ENCODE results near the gene NANS. TPM values are rescaled to one million over a fixed set of nuclear protein-coding genes. Genes with fewer than 3 reads are reported as not detected.
"Not testable (repeated sequence)": the region's sequence is repeated elsewhere in the genome, so short reads cannot be mapped to it uniquely, and the experiment has no call there.

NANS gene
- polyA plus RNA-seq, 1 donor: 40.3 TPM

DNA sequence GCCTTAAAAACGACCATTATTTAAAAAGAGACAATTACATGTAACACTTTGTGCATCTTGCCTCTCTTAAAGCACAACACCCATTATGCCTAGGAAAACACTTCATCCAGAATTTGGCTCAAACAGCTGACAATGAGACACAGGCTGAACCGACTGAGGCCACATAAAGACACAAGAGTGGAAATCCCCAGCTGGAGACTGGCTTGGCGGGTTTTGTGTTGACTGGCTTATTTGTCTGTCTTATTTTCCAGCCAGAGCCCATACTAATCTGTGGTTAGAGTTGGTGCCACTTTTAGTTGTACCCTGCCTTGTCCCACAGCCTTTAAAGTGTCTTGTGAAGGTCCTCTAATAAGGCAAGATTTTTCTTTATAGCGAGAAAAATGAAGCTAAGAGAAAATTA, 41.3 kb downstream of the NANS start:
- DNase-seq: no peak

DNA sequence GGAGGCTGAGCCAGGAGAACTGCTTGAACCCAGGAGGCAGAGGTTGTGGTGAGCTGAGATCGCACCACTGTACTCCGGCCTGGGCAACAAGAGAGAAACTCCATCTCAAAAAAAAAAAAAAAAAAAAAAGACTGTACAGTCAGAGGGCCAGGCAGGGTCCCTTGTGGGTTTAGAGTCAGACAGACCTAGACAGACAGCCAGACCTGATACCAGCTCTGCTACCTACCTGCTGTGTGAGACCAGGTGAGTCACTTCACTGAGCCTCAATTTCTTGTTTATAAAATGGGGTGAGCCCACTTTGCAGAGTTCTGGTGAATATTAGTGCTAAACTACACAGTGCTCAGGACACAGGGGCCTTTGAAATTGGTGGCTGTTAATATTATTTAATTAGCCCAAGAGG, 42.8 kb downstream of the NANS start:
- DNase-seq: no peak

DNA sequence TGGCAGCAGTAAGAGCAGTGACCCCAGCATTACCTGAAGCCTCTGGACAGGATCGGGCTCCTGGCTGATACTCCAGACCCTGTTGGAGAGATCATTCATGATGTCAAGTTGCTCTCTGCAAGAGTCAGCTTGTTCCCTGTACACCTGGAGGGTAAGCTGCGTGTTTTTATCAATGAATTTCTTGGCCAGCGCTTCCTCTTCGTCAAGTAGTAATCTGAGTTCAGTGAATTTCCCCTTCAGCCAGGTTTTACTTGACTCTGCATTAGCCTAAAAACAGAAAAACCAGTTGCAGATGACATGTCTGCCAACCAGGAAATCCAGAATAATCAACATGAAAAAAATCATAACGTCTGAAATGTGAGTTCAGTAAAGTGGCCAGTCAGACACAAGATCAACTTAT, 43.4 kb downstream of the NANS start:
- no peak for DNase-seq

DNA sequence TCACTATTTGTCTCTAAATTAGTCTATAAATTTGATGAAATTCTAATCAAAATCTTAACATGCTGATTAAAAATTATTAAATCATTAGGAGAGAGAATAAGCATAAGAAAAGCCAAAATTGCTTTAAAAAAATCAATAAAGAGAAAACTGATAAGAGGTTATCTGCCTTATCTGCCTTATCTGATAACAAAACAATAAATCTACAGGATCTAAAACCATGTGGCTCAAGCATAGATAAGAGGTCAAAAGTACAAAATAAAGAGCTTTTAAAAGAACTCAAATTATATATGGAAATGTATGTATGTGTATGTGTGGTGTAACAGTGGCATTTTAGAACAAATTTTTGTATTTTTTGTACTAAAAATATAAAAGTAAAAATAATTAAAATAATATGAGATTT, 43.9 kb downstream of the NANS start:
- DNase-seq: no peak

DNA sequence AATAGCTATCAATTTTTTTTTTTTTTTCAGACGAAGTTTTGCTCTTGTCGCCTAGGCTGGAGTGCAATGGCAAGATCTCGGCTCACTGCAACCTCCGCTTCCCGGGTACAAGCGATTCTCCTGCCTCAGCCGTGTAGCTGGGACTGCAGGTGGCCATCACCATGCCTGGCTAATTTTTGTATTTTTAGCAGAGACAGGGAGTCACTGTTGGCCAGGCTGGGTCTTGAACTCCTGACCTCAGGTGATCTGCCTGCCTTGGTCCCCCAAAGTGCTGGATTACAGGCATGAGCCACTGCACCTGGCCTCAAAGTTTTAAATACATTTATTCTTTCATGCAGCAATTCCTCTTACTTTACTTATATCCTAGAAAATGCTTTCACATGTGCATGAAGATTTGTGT, 44.9 kb downstream of the NANS start:
- DNase-seq: no peak

DNA sequence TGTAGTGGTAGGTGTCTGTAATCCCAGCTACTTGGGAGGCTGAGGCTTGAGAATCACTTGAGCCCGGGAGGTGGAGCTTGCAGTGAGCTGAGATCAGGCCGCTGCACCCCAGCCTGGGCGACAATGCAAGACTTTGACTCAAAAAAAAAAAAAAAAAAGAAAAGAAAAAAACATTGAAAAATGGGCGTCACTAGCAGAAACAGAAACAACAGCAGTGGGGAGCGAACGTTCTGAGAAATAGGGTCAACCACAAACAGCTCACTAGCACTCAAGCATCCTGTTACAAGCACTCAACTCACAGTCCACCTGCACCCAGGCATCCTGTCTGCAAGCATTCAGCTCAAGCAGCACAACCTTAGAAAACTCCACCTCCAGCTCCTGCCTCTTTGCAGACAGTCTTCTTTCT, 45.3 kb downstream of the NANS start:
- DNase-seq: no peak

DNA sequence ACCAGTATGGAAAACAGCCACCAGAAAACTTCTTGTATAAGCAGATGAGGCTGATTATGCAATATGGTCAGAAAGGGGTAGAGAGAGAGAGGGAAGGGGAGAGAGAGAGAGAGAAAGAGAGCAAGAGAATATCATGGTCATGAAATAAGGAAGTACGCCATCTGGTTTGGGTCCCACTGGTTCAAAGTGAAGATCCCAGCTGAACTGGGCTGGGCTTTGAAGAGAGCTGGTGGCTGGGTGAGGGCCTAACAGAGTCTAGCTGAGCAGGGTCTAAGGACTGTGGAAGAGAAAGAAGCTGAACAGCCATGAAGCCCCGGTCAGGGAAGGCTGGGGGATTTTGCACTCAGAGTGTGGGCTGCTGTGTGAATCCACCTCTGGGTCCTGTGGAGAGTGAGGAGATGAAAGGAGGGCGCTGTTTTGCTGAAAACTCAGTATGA, 47.9 kb downstream of the NANS start:
- no peak for DNase-seq

DNA sequence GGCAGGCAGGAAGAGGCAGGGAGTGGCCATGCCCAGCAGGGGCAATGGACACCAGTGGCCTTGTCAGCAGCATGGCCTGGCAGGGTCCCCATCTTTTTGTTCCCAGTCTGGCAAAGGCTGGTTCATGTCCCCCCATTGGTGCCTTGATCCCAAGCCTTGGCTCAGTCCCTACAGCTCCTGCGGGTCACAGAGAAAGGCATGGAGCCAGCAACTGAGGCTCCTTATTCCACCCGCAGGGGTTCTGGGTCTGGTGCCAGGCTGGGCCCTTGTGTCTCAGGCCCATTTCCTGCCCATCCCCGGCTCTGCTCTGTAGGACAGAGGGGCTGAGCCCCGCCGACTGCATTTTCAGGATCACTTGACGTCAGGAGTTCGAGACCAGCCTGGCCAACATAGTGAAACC, 48.5 kb downstream of the NANS start:
- DNase-seq: no peak

DNA sequence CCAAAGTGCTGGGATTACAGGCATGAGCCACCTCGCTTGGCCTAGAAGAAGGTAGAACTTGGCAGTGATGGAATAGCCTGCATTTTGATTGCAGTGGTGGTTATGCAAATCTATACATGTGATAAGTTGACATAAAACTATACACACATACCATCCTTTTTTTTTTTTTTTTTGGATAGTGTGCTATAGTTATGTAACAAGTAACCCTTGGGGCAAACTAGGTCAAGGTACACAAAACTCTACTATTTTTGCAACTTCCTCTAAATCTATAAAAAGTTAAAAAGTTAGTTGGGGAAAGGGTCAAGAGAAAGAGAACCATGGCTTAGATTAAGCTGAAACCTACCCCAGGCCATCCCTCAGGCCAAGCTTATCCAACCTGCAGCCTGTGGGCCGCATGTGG, 51.4 kb downstream of the NANS start:
- no peak for DNase-seq

DNA sequence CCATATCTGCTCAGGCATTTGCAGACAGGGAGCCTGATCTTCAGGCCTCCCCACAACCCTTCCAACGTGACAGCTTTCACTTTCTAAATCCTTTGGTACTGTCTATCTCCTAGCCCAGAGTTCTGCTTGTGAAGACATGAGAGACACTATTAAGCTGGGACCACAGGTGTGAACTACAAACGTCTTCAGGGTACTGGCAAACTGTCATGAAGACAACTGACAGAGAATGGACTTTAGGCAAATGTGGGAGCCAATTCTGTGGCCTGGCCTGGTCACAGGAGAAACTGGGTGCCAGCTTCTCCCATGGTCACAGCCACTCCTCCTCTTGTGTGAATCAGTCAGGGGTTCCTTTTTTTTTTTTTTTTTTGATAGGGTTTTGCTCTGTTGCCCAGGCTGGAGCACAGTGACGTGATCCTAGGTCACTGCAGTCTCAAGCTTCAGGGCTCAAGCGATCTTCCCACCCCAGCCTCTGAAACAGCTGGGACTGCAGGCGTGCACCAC, 52.0 kb downstream of the NANS start:
- DNase-seq: no peak

DNA sequence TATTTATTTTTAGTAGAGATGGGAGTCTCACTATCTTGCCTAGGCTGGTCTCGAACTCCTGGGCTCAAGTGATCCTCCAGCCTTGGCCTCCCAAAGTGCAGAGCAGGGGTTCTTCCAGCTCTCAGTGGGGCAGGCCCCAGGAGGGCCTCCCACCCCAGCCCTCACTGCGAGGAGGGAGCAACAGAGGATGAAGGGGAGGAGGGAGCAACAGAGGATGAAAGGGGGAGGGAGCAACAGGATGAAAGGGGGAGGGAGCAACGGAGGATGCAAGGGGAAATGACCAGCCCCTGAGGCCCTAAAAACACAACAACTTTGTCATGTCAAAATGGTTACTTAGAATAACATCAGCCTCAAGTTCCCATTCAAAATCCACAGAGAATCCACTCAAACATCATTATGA, 52.5 kb downstream of the NANS start:
- DNase-seq: no peak

DNA sequence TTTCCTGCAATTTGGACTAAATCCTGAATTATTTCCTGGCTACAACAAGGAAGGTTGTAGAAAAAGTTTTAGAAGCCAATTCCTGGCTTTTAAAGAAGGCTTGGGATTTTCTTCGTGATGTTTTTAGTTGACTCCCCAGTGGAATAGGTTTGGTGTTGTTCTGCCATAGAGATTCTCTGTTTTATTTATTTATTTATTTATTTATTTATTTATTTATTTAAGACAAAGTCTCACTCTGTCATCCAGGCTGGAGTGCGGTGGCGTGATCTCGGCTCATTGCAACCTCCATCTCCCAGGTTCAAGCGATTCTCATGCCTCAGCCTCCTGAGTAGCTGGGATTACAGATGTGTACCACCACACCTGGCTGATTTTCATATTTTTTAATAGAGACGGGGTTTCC, 60.6 kb downstream of the NANS start:
- DNase-seq: not testable (repeated sequence)

DNA sequence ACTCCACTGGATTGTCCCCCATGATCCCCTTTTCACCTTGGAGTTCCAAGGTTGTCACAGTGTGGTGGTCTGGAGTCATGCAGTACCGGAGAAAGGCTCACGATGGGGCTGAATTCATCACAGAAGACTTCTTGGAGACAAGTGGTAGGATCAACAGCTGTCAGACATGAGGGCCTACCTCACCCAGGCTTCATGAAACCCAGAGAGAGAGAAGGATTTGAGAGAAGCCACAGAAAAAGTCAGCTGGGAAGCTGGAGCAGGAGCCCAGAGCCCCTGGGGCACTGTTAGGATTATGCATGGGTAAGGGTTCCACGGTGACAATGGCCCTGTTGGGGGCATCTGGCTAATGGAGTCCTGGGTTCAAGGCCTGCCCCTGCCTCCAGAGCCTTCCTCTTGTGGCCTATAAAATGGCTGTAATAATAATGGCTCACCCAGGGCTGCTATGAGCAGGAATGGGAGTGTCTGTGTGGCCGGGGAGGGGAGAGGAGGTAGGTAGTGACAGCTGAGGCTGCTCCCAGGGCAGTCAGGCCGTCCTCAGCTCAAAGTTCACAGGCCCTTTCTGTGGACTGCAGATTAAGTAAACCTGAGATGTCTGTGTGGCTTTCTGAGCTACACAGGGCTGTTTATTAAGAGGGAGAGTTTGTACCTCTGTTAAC, 61.6 kb downstream of the NANS start:
- no peak for DNase-seq

DNA sequence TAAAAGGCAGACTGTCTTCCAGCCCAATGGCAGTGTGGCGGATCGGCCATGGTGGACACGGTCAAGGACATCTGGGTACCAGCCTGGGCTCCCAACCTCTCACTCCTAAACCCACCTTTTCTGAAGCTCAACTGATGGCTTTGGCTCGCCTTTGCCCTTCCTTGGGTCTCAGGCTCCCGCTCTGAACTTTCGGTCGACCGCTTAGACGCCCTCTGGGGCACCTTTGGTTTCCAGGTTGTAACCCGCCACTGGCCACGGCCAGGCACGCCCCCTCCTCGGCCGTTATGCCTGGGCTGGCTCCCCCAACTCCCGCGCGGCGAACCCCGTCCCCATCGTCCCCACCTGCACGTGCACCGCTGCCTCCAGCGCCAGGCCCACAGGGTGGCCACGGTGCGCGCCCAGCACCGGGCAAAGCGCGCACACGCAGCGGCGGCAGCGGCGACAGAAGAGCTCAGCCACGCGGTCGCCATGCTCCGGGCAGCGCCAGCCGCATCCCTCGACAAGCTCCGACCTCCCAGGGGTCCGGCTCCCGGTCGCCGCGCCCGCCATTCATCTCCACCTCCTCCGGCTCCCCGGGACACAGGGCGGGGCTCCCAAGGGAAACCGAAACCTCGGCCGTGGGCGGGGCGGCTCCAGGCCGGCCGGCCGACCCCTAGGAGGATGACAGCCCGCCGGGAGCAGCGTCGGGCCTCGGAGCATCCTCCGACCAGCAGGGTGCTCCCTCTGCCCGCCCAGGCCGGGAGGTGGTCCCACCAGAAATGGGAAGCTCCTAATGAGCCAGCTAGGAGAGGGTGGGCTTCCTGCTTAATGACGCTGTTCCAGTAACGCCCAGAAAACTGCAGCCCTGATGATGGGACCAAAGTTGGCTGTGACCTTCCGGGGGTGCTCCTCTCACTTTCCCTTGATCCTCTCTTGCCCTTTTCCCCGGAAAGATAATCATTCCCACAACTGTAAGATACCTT, 62.4 kb downstream of the NANS start, which contains the start of gene TRIM14:
Gene TRIM14 (minus strand): TSS at position 583 of the 962 bp plus-strand sequence. CDS start 34 bp downstream, at position 549.
- peak; percentile 41 for DNase-seq

DNA sequence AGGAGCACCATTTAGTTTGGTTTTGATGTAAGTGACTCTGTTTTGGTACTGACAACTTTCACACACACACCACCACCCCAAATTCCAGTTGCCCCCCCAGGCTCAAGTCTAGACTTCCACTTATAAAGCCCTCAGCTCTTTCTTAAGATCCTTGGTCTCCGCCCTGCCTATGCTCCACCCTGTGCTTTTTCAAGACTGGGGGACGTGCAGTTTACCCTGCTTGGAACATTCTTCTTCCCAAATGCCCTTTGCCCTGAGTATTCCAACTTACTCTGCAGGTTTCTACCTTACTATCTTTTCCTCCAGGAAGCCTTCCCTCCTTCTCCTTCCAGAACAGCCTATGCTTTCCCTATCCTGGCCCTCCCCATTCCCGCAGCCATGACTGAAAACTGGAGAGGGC, 63.9 kb downstream of the NANS start:
- no peak for DNase-seq

DNA sequence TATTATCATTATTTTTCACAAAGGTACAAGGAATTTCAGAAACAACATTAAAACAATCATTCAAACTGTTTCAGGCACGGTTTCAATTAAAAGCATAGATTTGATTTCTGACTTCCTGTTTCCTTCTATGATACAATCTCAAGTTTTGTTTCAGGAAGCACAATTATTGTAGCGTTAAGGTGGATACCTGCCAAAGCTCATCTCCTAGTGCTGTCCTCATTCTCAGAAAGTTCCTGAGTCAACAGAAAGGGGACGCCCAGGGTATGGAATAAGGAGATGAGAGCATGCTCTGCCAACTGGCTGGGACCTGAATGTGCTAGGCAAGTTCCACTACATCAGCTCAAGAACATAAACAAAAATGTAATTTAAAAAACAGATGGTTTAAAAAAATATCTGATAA, 64.5 kb downstream of the NANS start:
- DNase-seq: no peak

DNA sequence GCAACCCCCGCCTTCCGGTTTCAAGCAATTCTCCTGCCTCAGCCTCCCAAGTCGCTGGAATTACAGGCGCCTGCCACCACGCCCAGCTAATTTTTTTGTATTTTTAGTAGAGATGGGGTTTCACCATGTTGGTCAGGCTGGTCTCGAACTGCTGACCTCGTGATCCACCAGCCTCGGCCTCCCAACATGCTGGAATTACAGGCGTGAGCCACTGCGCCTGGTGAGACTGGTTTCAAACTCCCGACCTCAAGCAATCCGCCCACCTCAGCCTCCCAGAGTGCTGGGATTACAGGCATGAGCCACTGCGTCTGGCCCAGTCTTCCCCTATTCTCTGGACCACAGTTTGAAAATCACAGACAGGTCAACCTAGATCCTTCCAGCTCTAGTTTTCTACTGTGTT, 67.6 kb downstream of the NANS start:
- DNase-seq: not testable (repeated sequence)

DNA sequence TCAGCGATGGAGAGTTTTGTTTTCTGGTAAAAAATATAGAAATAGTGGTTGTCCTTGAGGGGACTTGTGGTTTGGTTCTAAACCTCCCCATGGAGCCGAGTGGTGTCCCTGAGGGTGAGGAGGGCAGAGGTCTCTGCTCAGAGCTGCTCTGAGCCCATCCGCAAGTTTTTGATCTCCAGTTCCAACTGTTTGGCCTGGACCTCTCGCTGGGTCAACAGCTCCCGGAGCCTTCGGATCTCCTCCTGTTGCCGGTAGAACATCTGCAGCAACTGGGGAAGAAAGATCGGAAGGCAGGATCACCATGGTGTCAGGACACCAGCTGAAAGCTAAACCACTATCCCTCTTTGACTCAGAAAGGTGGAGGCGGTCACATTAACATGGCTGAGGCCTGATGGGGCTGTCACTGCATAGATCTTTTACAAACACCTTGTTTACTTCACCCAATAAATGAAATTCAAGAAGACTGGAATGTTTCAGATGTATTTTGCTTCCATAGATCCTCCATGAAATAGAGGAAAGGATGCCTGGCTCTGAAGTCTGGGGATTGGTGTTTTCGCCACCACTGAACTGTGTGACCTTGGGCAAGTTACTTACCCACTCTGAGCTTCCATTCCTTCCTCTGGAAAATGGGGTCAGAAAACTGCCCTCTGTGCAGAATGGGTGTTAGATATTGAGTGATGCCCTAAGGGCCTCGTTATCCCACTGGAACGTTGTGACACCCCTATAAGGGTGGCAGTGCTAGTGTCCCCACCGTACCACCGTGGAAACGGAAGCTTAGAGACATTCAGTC, 68.3 kb downstream of the NANS start:
- DNase-seq: no peak

DNA sequence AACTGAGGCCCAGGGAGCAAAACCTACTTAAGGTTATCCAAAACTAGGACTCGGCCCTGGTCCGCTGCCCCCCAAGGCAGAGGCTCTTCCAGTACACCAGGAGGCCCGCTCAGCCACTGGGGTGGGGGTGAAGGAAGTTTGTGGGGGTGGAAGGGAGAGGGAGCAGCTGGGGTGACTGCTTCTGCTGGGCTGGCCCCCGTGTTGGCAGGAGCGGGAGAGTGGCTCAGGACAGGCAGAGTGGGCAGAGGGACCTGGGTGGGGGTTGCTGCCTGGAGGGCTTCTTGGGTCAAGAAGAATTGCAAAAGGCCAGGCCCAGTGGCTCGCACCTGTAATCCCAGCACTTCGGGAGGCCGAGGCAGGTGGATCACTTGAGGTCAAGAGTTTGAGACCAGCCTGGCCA, 70.7 kb downstream of the NANS start:
- no peak for DNase-seq

DNA sequence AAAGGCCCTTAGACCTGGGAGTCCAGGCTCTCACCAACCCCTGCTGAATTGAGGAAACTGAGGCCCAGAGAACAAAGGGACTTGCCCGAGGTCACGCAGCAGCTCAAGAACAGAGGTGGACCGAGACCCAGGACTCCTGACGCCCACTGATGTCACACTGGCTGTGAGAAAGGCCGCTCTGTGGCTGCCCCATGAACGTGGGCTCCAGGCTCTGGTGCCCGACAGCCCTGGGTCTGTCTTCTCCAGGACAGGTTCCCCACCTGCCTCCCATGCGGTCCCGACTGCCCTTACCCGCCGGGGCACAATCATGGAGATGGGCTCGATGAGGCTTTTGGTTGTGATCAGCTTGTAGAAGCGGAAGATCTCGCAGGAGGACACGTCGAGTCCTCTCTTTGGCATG, 71.8 kb downstream of the NANS start:
- no peak for DNase-seq

DNA sequence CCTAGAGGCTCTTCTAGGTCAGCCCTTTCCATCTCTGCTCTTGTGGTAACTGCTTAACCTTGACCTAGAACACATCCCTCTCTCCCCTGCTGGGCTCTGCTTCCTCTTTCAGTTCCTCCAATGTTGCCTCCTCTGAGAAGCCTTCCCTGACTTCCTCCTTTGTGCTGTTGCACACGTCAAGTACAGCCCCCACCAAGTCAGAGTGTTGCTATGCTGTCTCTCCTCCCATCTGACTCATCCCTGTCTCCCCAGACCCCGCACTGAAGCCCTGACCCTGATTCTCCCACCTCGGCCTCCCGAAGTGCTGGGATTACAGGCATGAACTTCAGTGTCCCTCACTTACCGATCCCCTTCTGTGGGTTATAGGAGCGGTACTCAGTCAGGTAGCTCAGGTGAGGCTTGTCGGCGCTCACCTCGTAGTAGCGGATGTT, 72.9 kb downstream of the NANS start:
- DNase-seq: no peak

DNA sequence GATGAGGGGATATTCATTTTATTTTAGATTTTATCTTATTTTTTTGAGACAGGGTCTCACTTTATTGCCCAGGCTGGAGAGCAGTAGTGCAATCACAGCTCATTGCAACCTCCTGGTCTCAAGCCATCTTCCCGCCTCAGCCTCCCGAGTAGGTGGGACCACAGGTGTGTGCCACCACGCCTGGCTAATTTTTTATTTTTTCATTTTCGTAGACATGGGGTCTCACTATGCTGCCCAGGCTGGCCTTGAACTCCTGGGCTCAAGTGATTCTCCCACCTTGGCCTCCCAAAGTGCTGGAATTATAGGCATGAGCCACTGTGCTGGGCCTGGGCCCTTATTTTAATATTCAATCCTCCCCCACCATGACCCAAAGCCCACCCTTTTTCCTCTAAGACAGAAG, 73.5 kb downstream of the NANS start:
- not testable (repeated sequence) for DNase-seq

Measured in left kidney (tissue), 2 donors.